ENCODE measurements around the gene LMO2.

LMO2 gene

GRCh38 chr11:33885338-33886005, 6.4 kb downstream of the LMO2 start:
- DNase-seq = no peak

GRCh38 chr11:33884601-33885000, 7.3 kb downstream of the LMO2 start:
- no peak for DNase-seq

GRCh38 chr11:33884035-33884434, 7.8 kb downstream of the LMO2 start:
- no peak for DNase-seq

- no peak for DNase-seq
Observed at GRCh38 chr11:33881651-33882503, 10.0 kb downstream of the LMO2 start.

GRCh38 chr11:33880979-33881378, 10.9 kb downstream of the LMO2 start:
- DNase-seq = no peak

- no peak for DNase-seq
Observed at GRCh38 chr11:33879375-33879774, 12.5 kb downstream of the LMO2 start.

- DNase-seq = no peak
Observed at GRCh38 chr11:33877038-33877437, 14.8 kb downstream of the LMO2 start.

- DNase-seq = no peak
Observed at GRCh38 chr11:33875621-33876294, 16.1 kb downstream of the LMO2 start.

GRCh38 chr11:33874910-33875490, 16.9 kb downstream of the LMO2 start:
- no peak for DNase-seq

GRCh38 chr11:33874433-33874832, 17.4 kb downstream of the LMO2 start:
- no peak for DNase-seq

- peak; percentile 20 for DNase-seq
Observed at GRCh38 chr11:33869481-33870422, 22.1 kb downstream of the LMO2 start.

GRCh38 chr11:33868647-33869461, 23.0 kb downstream of the LMO2 start:
- no peak for DNase-seq

- DNase-seq = no peak
Observed at GRCh38 chr11:33867996-33868646, 23.8 kb downstream of the LMO2 start.

- no peak for DNase-seq
Observed at GRCh38 chr11:33867561-33867960, 24.3 kb downstream of the LMO2 start.

GRCh38 chr11:33866936-33867335, 24.9 kb downstream of the LMO2 start:
- no peak for DNase-seq

- DNase-seq = no peak
Observed at GRCh38 chr11:33864479-33864878, 27.4 kb downstream of the LMO2 start.

GRCh38 chr11:33863418-33864172, 28.3 kb downstream of the LMO2 start:
- DNase-seq = no peak

GRCh38 chr11:33861941-33862589, 29.8 kb downstream of the LMO2 start:
- no peak for DNase-seq

GRCh38 chr11:33861386-33861785, 30.5 kb downstream of the LMO2 start:
- DNase-seq = no peak
